Measurements from ENCODE around the gene SPTBN2. TPM values are rescaled to one million over a fixed set of nuclear protein-coding genes. Genes with fewer than 3 reads are reported as not detected.

SPTBN2 gene
- total and polyA plus RNA-seq, 2 of the 8 experiments (the other 6 are each of a cell fraction or from before 2014, with no cell fraction given), result 19.1 to 69.0 TPM

DNA sequence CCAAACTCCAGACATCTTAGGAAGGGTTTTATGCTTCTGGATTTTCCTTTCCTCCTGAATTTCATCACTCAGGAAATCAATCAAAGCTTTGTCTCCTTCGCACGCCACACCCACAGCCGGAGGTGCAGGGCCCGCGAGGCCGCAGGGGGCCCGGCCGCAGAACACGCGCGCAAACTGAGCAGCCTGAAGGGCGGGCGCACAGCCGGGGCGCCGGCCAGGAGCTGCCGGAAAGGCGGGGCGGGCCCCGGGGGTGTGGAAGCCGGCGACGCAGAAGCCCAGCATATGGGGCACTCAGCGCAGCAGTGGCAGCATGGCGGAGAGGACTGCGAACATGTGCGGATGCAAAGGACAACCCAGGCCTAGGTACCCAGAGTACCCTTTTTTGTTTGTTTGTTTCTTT is 33.1 kb upstream of the SPTBN2 start:
- no peak for DNase-seq (ENCODE audit: low read depth in 1 of 2, low spot score in 2 of 2)
- CTCF ChIA-PET (ENCODE audit: partially characterized antibody), result interaction anchor here (0.7 to 2.2 kb wide), 3 partner anchors 10 to 72 kb away, joined by 3 to 6 read pairs (median 3); no protein-coding TSS in a partner anchor

More for the DNA sequence above, 33.1 kb upstream of the SPTBN2 start:
- H3K23me2 ChIP-seq (ENCODE audit: low read depth, low read length), result no peaks in the 10 kb centered on the region
- H2BK15ac ChIP-seq (ENCODE audit: low read length), result no peak overlapping the region
- no peaks in the 10 kb centered on the region for H4K20me1 ChIP-seq (replicated peaks in 1 of 2; ENCODE audit: control insufficient read depth in 1 of 2, insufficient read depth in 2 of 2, low read length in 2 of 2)
- no peak overlapping the region for H3K27ac ChIP-seq (ENCODE audit: low read depth, low read length)
- POLR2A ChIA-PET (ENCODE audit: partially characterized antibody), result no interaction called here
- no peaks in the 10 kb centered on the region for H3K79me2 ChIP-seq (ENCODE audit: control insufficient read depth in 1 of 2, insufficient read depth in 2 of 2, low read length in 2 of 2)
- H3K18ac ChIP-seq (ENCODE audit: extremely low read depth, low read length), result no peak overlapping the region
- peaks cover 0 to 16% (median 6%) of the 10 kb centered on the region in 4 experiments; a peak in 4 of 8 replicates for H3K36me3 ChIP-seq (ENCODE audit: control insufficient read depth in 2 of 4, insufficient read depth in 4 of 4, low read length in 3 of 4)
- H2AK5ac ChIP-seq (ENCODE audit: low read depth, low read length), result no peak overlapping the region
- no peak overlapping the region for H4K5ac ChIP-seq (ENCODE audit: insufficient read length, low read depth, low read length)
- H4K8ac ChIP-seq (ENCODE audit: extremely low read depth, insufficient read depth, low read length), result no peak overlapping the region
- no peak overlapping the region for H3K9ac ChIP-seq (replicated peaks in 1 of 4; ENCODE audit: extremely low read depth in 1 of 4, low read depth in 3 of 4, low read length in 3 of 4)
- no peak overlapping the region for H3K4ac ChIP-seq (replicated peaks; ENCODE audit: insufficient read length, low read depth, low read length)
- no peak overlapping the region for H3K14ac ChIP-seq (ENCODE audit: insufficient read length)
- H3K9me3 ChIP-seq (ENCODE audit: insufficient read depth in 2 of 2, low read depth in 1 of 2, low read length in 1 of 2), result no peaks in the 10 kb centered on the region
- H2BK20ac ChIP-seq (ENCODE audit: low read length), result no peak overlapping the region
- H4K91ac ChIP-seq (replicated peaks; ENCODE audit: insufficient read length, low read length), result no peak overlapping the region
- H3K4me3 ChIP-seq (ENCODE audit: extremely low read depth in 1 of 4, insufficient read depth in 2 of 4, low read depth in 3 of 4, low read length in 4 of 4), result no peak overlapping the region
- WGBS, 2 experiments (ENCODE audit: extremely low coverage in 1 of 2, insufficient coverage in 1 of 2, insufficient read length in 1 of 2, insufficient replicate concordance in 2 of 2, low coverage in 1 of 2, low lambda C conversion rate in 2 of 2, missing lambda C conversion rate in 1 of 2), result 95% methylated on average over 22 of the region's 27 CpGs; no CpG with 5 or more reads in 1 of the 2 experiments
- no peak overlapping the region for H3K4me2 ChIP-seq (ENCODE audit: insufficient read depth in 1 of 2, low read depth in 2 of 2, low read length in 2 of 2)
- TF ChIP-seq, protein P1, sequence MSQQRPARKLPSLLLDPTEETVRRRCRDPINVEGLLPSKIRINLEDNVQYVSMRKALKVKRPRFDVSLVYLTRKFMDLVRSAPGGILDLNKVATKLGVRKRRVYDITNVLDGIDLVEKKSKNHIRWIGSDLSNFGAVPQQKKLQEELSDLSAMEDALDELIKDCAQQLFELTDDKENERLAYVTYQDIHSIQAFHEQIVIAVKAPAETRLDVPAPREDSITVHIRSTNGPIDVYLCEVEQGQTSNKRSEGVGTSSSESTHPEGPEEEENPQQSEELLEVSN (IDR thresholded peaks at IDR 0.05), result no peak
- TF ChIP-seq RAD21 (IDR thresholded peaks at IDR 0.05 in 1 of 2, conservative IDR thresholded peaks at IDR 0.05 in 1 of 2; ENCODE audit: low read depth in 2 of 2, low read length in 2 of 2), result no peak
- no peak for TF ChIP-seq RXRA (IDR thresholded peaks at IDR 0.05; ENCODE audit: insufficient read depth, low read depth, low read length)
- no peak for TF ChIP-seq KDM5A (IDR thresholded peaks at IDR 0.05; ENCODE audit: low read length)
- TF ChIP-seq BACH1 (IDR thresholded peaks at IDR 0.05; ENCODE audit: low read length), result no peak
- no peak for TF ChIP-seq PHF8 (conservative IDR thresholded peaks at IDR 0.05; ENCODE audit: low read depth, low read length)
- no peak for TF ChIP-seq CBX5 (IDR thresholded peaks at IDR 0.05; ENCODE audit: low read depth, low read length)
- no peak for TF ChIP-seq SUZ12 (IDR thresholded peaks at IDR 0.05; ENCODE audit: low read length)
- no peak for TF ChIP-seq HDAC6 (IDR thresholded peaks at IDR 0.05; ENCODE audit: low read depth, low read length)
- no peak overlapping the region for H2BK5ac ChIP-seq (ENCODE audit: low read depth, low read length)
- H3K79me1 ChIP-seq (ENCODE audit: low read depth, low read length), result no peaks in the 10 kb centered on the region
- FAIRE-seq, result no peak
- no peak overlapping the region for H2AFZ ChIP-seq (ENCODE audit: low read length)
- no peak overlapping the region for H3K23ac ChIP-seq (ENCODE audit: insufficient read length)
- H2BK12ac ChIP-seq (ENCODE audit: low read depth, low read length), result no peak overlapping the region
- no peak overlapping the region for H2BK120ac ChIP-seq (replicated peaks; ENCODE audit: low read depth, low read length)
- no peak overlapping the region for H3K56ac ChIP-seq (replicated peaks; ENCODE audit: insufficient read length, low read depth, low read length)
- H3K4me1 ChIP-seq (replicated peaks in 1 of 4; ENCODE audit: control insufficient read depth in 3 of 4, insufficient read depth in 4 of 4, low read length in 3 of 4), result no peaks in the 10 kb centered on the region
- H3K27me3 ChIP-seq (replicated peaks in 1 of 4; ENCODE audit: control insufficient read depth in 3 of 4, extremely low read depth in 1 of 4, insufficient read depth in 3 of 4, low read length in 3 of 4), result no peaks in the 10 kb centered on the region

All from H1 (cell line).